HCT116 (cell line): Measurements from ENCODE around the gene EGFR. TPM values are rescaled to one million over a fixed set of nuclear protein-coding genes. Genes with fewer than 3 reads are reported as not detected.

Experiments used
- ATAC-seq: fragments of 200-7000 bp; cut with Tn5 transposase; 2 replicates; pipeline ENCODE4 v1.9.1; 2020; ENCODE audit warnings: mild to moderate bottlenecking, moderate library complexity
- BruUV-seq: library from RNA; stranded (reverse); fragments of 400-500 nt; replicated peaks from 2 replicates; lab custom pipeline; 2021; lab: Mats Ljungman, UMichigan
- CTCF ChIA-PET: fragments of 300-600 bp; sonication (Branson Sonifier 250); formaldehyde crosslinking; loops from one replicate; lab custom pipeline; 2021; ENCODE audit warnings: antibody characterized with exemption; lab: Charles Lee
- POLR2A ChIA-PET: fragments of 300-600, 350-600 bp; sonication (Branson Sonifier 250); formaldehyde crosslinking; loops from one replicate; lab custom pipeline; 2021; ENCODE audit warnings: antibody characterized with exemption; lab: Charles Lee
- RAD21 ChIA-PET, 2 experiments: fragments of 300-600 bp; sonication (Branson Sonifier 250); formaldehyde crosslinking; loops; one replicate each; lab custom pipeline; 2023; ENCODE audit warnings: low total read pairs in 2 of 2; ENCODE audit not compliant: uncharacterized antibody in 2 of 2, unreplicated experiment in 2 of 2, low non-redundant PET in 1 of 2; lab: Charles Lee
- DNase-seq: peaks from one replicate; pipeline ENCODE4 v3.0.0-alpha.2; 2010; ENCODE audit warnings: low read depth, low spot score
- H2AFZ ChIP-seq: fragments of 200-600 bp; shearing (Covaris generic), sonication (generic); 2 replicates; pipeline ENCODE4 v1.6.1; 2017; ENCODE audit warnings: low read depth, mixed run types, mixed read lengths, antibody characterized with exemption, low read length; ENCODE audit not compliant: poor library complexity, severe bottlenecking
- H3K27ac ChIP-seq: 2 replicates; pipeline ENCODE4 v1.5.1; 2012; ENCODE audit warnings: low read depth, low read length
- H3K27me3 ChIP-seq: fragments of 200-600 bp; sonication (generic); 2 replicates; pipeline ENCODE4 v1.6.1; 2016; ENCODE audit warnings: mixed run types, low read length, mixed read lengths; ENCODE audit not compliant: insufficient read depth
- H3K36me3 ChIP-seq, 2 experiments: fragments of 200-500 bp in 1 of 2; fragments of 200-600 bp in 1 of 2; sonication (Bioruptor generic) in 1 of 2; sonication (generic) in 1 of 2; 2 replicates each; pipeline versions ENCODE4 v1.5.1 to v1.6.1; 2014 to 2016; ENCODE audit warnings: low read length in 2 of 2, inconsistent platforms in 1 of 2, mixed read lengths in 1 of 2, mixed run types in 1 of 2; ENCODE audit not compliant: insufficient read depth in 2 of 2, control insufficient read depth in 1 of 2
- H3K4me1 ChIP-seq, 2 experiments: fragments of 200-600 bp in 1 of 2; sonication (generic) in 1 of 2; 2 replicates each; pipeline versions ENCODE4 v1.5.1 to v1.6.1; 2012 to 2017; ENCODE audit warnings: low read length in 2 of 2, inconsistent platforms in 1 of 2, mild to moderate bottlenecking in 1 of 2, mixed read lengths in 1 of 2, mixed run types in 1 of 2, moderate library complexity in 1 of 2; ENCODE audit not compliant: insufficient read depth in 2 of 2, control insufficient read depth in 1 of 2
- H3K4me2 ChIP-seq: fragments of 200-600 bp; sonication (generic); 2 replicates; pipeline ENCODE4 v1.6.1; 2017; ENCODE audit warnings: mixed run types, low read length, mixed read lengths
- H3K4me3 ChIP-seq, 2 experiments: fragments of 200-600 bp in 1 of 2; sonication (generic) in 1 of 2; replicated peaks in 1 of 2; 2 replicates each; pipeline ENCODE4 v1.5.1; 2011 to 2016; ENCODE audit warnings: low read length in 2 of 2, control low read depth in 1 of 2, low read depth in 1 of 2, mild to moderate bottlenecking in 1 of 2, mixed read lengths in 1 of 2, mixed run types in 1 of 2
- H3K79me2 ChIP-seq: fragments of 200-600 bp; sonication (generic); 2 replicates; pipeline ENCODE4 v1.6.1; 2017; ENCODE audit warnings: mild to moderate bottlenecking, mixed run types, low read length, moderate library complexity, mixed read lengths; ENCODE audit not compliant: insufficient read depth
- H3K9ac ChIP-seq: fragments of 200-600 bp; sonication (generic); 2 replicates; pipeline ENCODE4 v1.6.1; 2016; ENCODE audit warnings: low read length, mixed read lengths
- H3K9me2 ChIP-seq: fragments of 200-600 bp; sonication (generic), shearing (Covaris generic); 2 replicates; pipeline ENCODE4 v1.6.1; 2017; ENCODE audit warnings: mixed run types, mild to moderate bottlenecking, moderate library complexity; ENCODE audit not compliant: insufficient read depth
- H3K9me3 ChIP-seq, 2 experiments: fragments of 200-500 bp in 1 of 2; fragments of 200-600 bp in 1 of 2; sonication (Bioruptor generic) in 1 of 2; sonication (generic) in 1 of 2; 2 replicates each; pipeline ENCODE4 v1.6.1; 2014 to 2017; ENCODE audit warnings: low read length in 2 of 2, mixed read lengths in 2 of 2, inconsistent platforms in 1 of 2, low read depth in 1 of 2, mild to moderate bottlenecking in 1 of 2, mixed run types in 1 of 2, moderate library complexity in 1 of 2; ENCODE audit not compliant: control insufficient read depth in 1 of 2, insufficient read depth in 1 of 2
- H4K20me1 ChIP-seq: fragments of 200-600 bp; sonication (generic), shearing (Covaris generic); 2 replicates; pipeline ENCODE4 v1.6.1; 2017; ENCODE audit warnings: mixed run types, mild to moderate bottlenecking, moderate library complexity; ENCODE audit not compliant: insufficient read depth
- ATF3 ChIP-seq: IDR thresholded peaks from 2 replicates; pipeline ENCODE4 v1.6.1; 2012
- CEBPB ChIP-seq: IDR thresholded peaks from 2 replicates; pipeline ENCODE4 v1.6.1; 2012; ENCODE audit warnings: low read depth
- REST ChIP-seq: IDR thresholded peaks from 2 replicates; pipeline ENCODE4 v1.6.1; 2012; ENCODE audit warnings: low read depth
- SIN3A ChIP-seq: IDR thresholded peaks from 2 replicates; pipeline ENCODE4 v1.6.1; 2012; ENCODE audit warnings: low read depth
- YY1 ChIP-seq: IDR thresholded peaks from 2 replicates; pipeline ENCODE4 v1.6.1; 2011; ENCODE audit warnings: low read length, low read depth, moderate library complexity, mild to moderate bottlenecking; ENCODE audit not compliant: insufficient replicate concordance; ENCODE audit errors: extremely low read depth
- ZBTB33 ChIP-seq: IDR thresholded peaks from 2 replicates; pipeline ENCODE4 v1.6.1; 2011; ENCODE audit warnings: mild to moderate bottlenecking, low read length, moderate library complexity; ENCODE audit not compliant: insufficient replicate concordance; ENCODE audit errors: extremely low read depth
- ZNF274 ChIP-seq: fragments of 200-500 bp; sonication (Bioruptor generic); IDR thresholded peaks from 2 replicates; pipeline ENCODE4 v1.6.1; 2014; ENCODE audit warnings: mild to moderate bottlenecking, low read depth, low read length, inconsistent platforms
- intact Hi-C: fragments of 100-400 bp; cut with micrococcal nuclease; formaldehyde crosslinking; loops from 2 replicates; pipeline ENCODE4 v1.10.0; 2022
- total RNA-seq: library from RNA; stranded (reverse); gene quantifications from one replicate; pipeline ENCODE4 v1.2.1, GENCODE V29; 2021; ENCODE audit not compliant: unreplicated experiment

The EGFR gene
- total RNA-seq, 1 experiment from 2014 or later = 71.5 TPM

GRCh38 chr7:55247428-55247827 lies 228.6 kb downstream of the EGFR start:
- H3K9me2 ChIP-seq = no peaks in the 10 kb centered on the region
- H3K27ac ChIP-seq = no peak overlapping the region
- intact Hi-C loops = no loop called here
- H3K36me3 ChIP-seq = no peaks in the 10 kb centered on the region
- H3K4me2 ChIP-seq = peak overlapping the region; percentile 26
- TF ChIP-seq CEBPB = no peak
- no peak for TF ChIP-seq ZNF274
- TF ChIP-seq ZBTB33 = no peak
- no peak for TF ChIP-seq YY1
- no peak overlapping the region for H2AFZ ChIP-seq
- no TSS peak for BruUV-seq
- ATAC-seq (no peak), DNase-seq (no peak)
- RAD21 ChIA-PET = no interaction called here
- no peak overlapping the region for H3K4me3 ChIP-seq
- H3K9me3 ChIP-seq = no peaks in the 10 kb centered on the region
- CTCF ChIA-PET = interaction anchor here (1.1 kb wide), 1 partner anchor 474 kb away, joined by 3 read pairs; no protein-coding TSS in a partner anchor
- POLR2A ChIA-PET = no interaction called here
- H3K9ac ChIP-seq = no peak overlapping the region
- no peaks in the 10 kb centered on the region for H4K20me1 ChIP-seq
- H3K79me2 ChIP-seq = no peaks in the 10 kb centered on the region
- no peaks in the 10 kb centered on the region for H3K27me3 ChIP-seq
- peaks cover 14 to 38% of the 10 kb centered on the region in 2 experiments for H3K4me1 ChIP-seq

GRCh38 chr7:55248526-55248925 lies 229.7 kb downstream of the EGFR start:
- no TSS peak for BruUV-seq
- Histone ChIP-seq H3K27ac (no peak overlapping the region), H3K9ac (no peak overlapping the region), H3K9me2 (no peaks in the 10 kb centered on the region), H3K4me2 (no peak overlapping the region), H3K9me3 (no peaks in the 10 kb centered on the region), H3K4me1 (peaks cover 14 to 38% of the 10 kb centered on the region in 2 experiments), H3K4me3 (no peak overlapping the region), H3K36me3 (no peaks in the 10 kb centered on the region), H3K79me2 (no peaks in the 10 kb centered on the region), H2AFZ (no peak overlapping the region), H4K20me1 (no peaks in the 10 kb centered on the region), H3K27me3 (no peaks in the 10 kb centered on the region)
- intact Hi-C loops = no loop called here
- DNase-seq (no peak), ATAC-seq (no peak)
- CTCF ChIA-PET = interaction anchor here (1.0 to 2.7 kb wide), 2 partner anchors 36 to 371 kb away, joined by 3 to 7 read pairs; no protein-coding TSS in a partner anchor
- RAD21 ChIA-PET = no interaction called here
- TF ChIP-seq ATF3 (no peak), SIN3A (no peak), REST (no peak), CEBPB (no peak)
- POLR2A ChIA-PET = no interaction called here
